ENCODE data around the gene KNTC1.

GRCh38 chr12:122527478-122527944, 462 bp downstream of the KNTC1 start:
- no peak for TF ChIP-seq ZNF292 (tag by site-specific recombination; IDR thresholded peaks at IDR 0.05; ENCODE audit: borderline replicate concordance, low read depth)
- TF ChIP-seq KLF1 (tag by site-specific recombination; IDR thresholded peaks at IDR 0.05), result no peak
- TF ChIP-seq ZNF423 (tag by site-specific recombination; IDR thresholded peaks at IDR 0.05), result no peak
- TF ChIP-seq KLF16 (tag by site-specific recombination; IDR thresholded peaks at IDR 0.05), result no peak
